SK-N-SH (cell line): ENCODE results near the gene FYB2. TPM values are rescaled to one million over a fixed set of nuclear protein-coding genes. Genes with fewer than 3 reads are reported as not detected.

Experiments used
- CTCF ChIA-PET: fragments of 300-600, 350-600 bp; formaldehyde crosslinking; extraction: SDS; loops from one replicate; lab custom pipeline; 2021; lab: Yijun Ruan, JAX
- POLR2A ChIA-PET: fragments of 350-600 bp; sonication (Branson Sonifier 250); formaldehyde crosslinking; extraction: SDS; loops from one replicate; lab custom pipeline; 2020; ENCODE audit warnings: antibody characterized with exemption, inconsistent platforms; lab: Yijun Ruan, JAX
- DNase-seq: peaks from one replicate; pipeline ENCODE4 v3.0.0; 2012
- H2AFZ ChIP-seq: fragments of 200-600 bp; sonication (generic); 2 replicates; pipeline ENCODE4 v1.8.1; 2016; ENCODE audit warnings: antibody characterized with exemption, mild to moderate bottlenecking, low read depth
- H3F3A ChIP-seq: fragments of 200-600 bp; sonication (generic); replicated peaks from 2 replicates; pipeline ENCODE3; 2016; ENCODE audit warnings: antibody characterized with exemption, mild to moderate bottlenecking; ENCODE audit not compliant: insufficient read depth
- H3K27ac ChIP-seq, 2 experiments: fragments of 200-500 bp in 1 of 2; fragments of 200-600 bp in 1 of 2; sonication (Bioruptor generic) in 1 of 2; sonication (generic), shearing (Covaris generic) in 1 of 2; 2 replicates each; pipeline versions ENCODE4 v1.5.1 to v1.6.1; 2014 to 2016; ENCODE audit warnings: low read depth in 2 of 2, inconsistent platforms in 1 of 2, low read length in 1 of 2, mild to moderate bottlenecking in 1 of 2, mixed read lengths in 1 of 2
- H3K27me3 ChIP-seq: fragments of 200-600 bp; sonication (generic), shearing (Covaris generic); 2 replicates; pipeline ENCODE4 v1.6.1; 2016; ENCODE audit warnings: mixed run types; ENCODE audit not compliant: insufficient read depth
- H3K36me3 ChIP-seq, 2 experiments: fragments of 200-500 bp in 1 of 2; fragments of 200-600 bp in 1 of 2; sonication (Bioruptor generic) in 1 of 2; sonication (generic) in 1 of 2; replicated peaks in 1 of 2; 2 replicates each; pipeline versions ENCODE3 to v1.5.1; 2014 to 2016; ENCODE audit warnings: low read length in 1 of 2, mild to moderate bottlenecking in 1 of 2; ENCODE audit not compliant: insufficient read depth in 2 of 2, control insufficient read depth in 1 of 2
- H3K4me1 ChIP-seq, 2 experiments: fragments of 200-500 bp in 1 of 2; fragments of 200-600 bp in 1 of 2; sonication (Bioruptor generic) in 1 of 2; sonication (generic), shearing (Covaris generic) in 1 of 2; 2 replicates each; pipeline versions ENCODE4 v1.5.1 to v1.6.1; 2014 to 2016; ENCODE audit warnings: low read depth in 1 of 2, low read length in 1 of 2, mixed run types in 1 of 2; ENCODE audit not compliant: insufficient read depth in 2 of 2, control insufficient read depth in 1 of 2
- H3K4me2 ChIP-seq: fragments of 200-600 bp; sonication (generic), shearing (Covaris generic); 2 replicates; pipeline ENCODE4 v1.6.1; 2017; ENCODE audit warnings: mixed run types
- H3K4me3 ChIP-seq, 2 experiments: fragments of 200-500 bp in 1 of 2; fragments of 200-600 bp in 1 of 2; sonication (Bioruptor generic) in 1 of 2; sonication (generic), shearing (Covaris generic) in 1 of 2; 2 replicates each; pipeline versions ENCODE4 v1.5.1 to v1.8.1; 2014 to 2016; ENCODE audit warnings: low read depth in 2 of 2, inconsistent platforms in 1 of 2, low read length in 1 of 2, mild to moderate bottlenecking in 1 of 2, mixed read lengths in 1 of 2, moderate library complexity in 1 of 2
- H3K79me2 ChIP-seq: fragments of 200-600 bp; sonication (generic); 2 replicates; pipeline ENCODE4 v1.8.1; 2017; ENCODE audit warnings: mild to moderate bottlenecking; ENCODE audit not compliant: insufficient read depth
- H3K9ac ChIP-seq: fragments of 200-600 bp; sonication (generic); 2 replicates; pipeline ENCODE4 v1.6.1; 2017; ENCODE audit warnings: mixed run types
- H3K9me2 ChIP-seq: fragments of 200-600 bp; sonication (generic); 2 replicates; pipeline ENCODE4 v1.6.1; 2017; ENCODE audit warnings: mixed run types
- H3K9me3 ChIP-seq: fragments of 200-600 bp; sonication (generic); 2 replicates; pipeline ENCODE4 v1.6.1; 2017; ENCODE audit warnings: mixed run types, mild to moderate bottlenecking, moderate library complexity
- H4K20me1 ChIP-seq: fragments of 200-600 bp; sonication (generic); 2 replicates; pipeline ENCODE4 v1.6.1; 2017; ENCODE audit warnings: mild to moderate bottlenecking, mixed run types; ENCODE audit not compliant: insufficient read depth
- CTCF ChIP-seq: fragments of 200-600 bp; sonication (generic); IDR thresholded peaks from 2 replicates; pipeline ENCODE4 v1.6.1; 2017; ENCODE audit warnings: antibody characterized with exemption, mild to moderate bottlenecking, moderate library complexity
- EP300 ChIP-seq, 2 experiments: IDR thresholded peaks; 2 replicates each; pipeline versions ENCODE4 v1.4.0 to v1.6.1; 2012; ENCODE audit warnings: borderline replicate concordance in 1 of 2, low read depth in 1 of 2, low read length in 1 of 2
- FOXJ3 ChIP-seq: sonication (generic); formaldehyde crosslinking; IDR thresholded peaks from 2 replicates; pipeline ENCODE4 v1.5.1; 2020; ENCODE audit warnings: mild to moderate bottlenecking, missing genetic modification reagents
- FOXM1 ChIP-seq: IDR thresholded peaks from 2 replicates; pipeline ENCODE4 v1.4.0; 2012; ENCODE audit warnings: low read depth, mild to moderate bottlenecking
- GATA2 ChIP-seq: sonication (generic); formaldehyde crosslinking; IDR thresholded peaks from 2 replicates; pipeline ENCODE4 v1.5.0; 2020; ENCODE audit warnings: mild to moderate bottlenecking, missing genetic modification reagents
- IRF3 ChIP-seq: fragments of 150-350 bp; IDR thresholded peaks from 2 replicates; pipeline ENCODE4 v1.6.1; 2016; ENCODE audit warnings: mild to moderate bottlenecking, low read depth, low read length
- MAX ChIP-seq: IDR thresholded peaks from 2 replicates; pipeline ENCODE4 v1.4.0; 2012; ENCODE audit warnings: low read depth
- NFIC ChIP-seq: IDR thresholded peaks from 2 replicates; pipeline ENCODE4 v1.4.0; 2012; ENCODE audit warnings: borderline replicate concordance
- PBX3 ChIP-seq: IDR thresholded peaks from 2 replicates; pipeline ENCODE4; 2012
- REST ChIP-seq: IDR thresholded peaks from 2 replicates; pipeline ENCODE4 v1.6.1; 2012; ENCODE audit warnings: mild to moderate bottlenecking, low read depth, low read length, moderate library complexity
- RXRA ChIP-seq: IDR thresholded peaks from 2 replicates; pipeline ENCODE4 v1.4.0; 2012; ENCODE audit warnings: low read depth, mild to moderate bottlenecking, borderline replicate concordance
- SMC3 ChIP-seq: IDR thresholded peaks from 2 replicates; pipeline ENCODE4 v1.6.1; 2012; ENCODE audit warnings: low read depth, low read length, improper control_type of control experiment
- TCF12 ChIP-seq: IDR thresholded peaks from 2 replicates; pipeline ENCODE4 v1.4.0; 2012
- TEAD4 ChIP-seq: IDR thresholded peaks from 2 replicates; pipeline ENCODE4 v1.4.0; 2012; ENCODE audit warnings: mild to moderate bottlenecking, borderline replicate concordance; ENCODE audit not compliant: insufficient read depth
- USF1 ChIP-seq: IDR thresholded peaks from 2 replicates; pipeline ENCODE4 v1.4.0; 2012; ENCODE audit warnings: low read depth, borderline replicate concordance
- YY1 ChIP-seq: IDR thresholded peaks from 2 replicates; pipeline ENCODE4 v1.4.0; 2012; ENCODE audit warnings: low read depth, mild to moderate bottlenecking
- WGBS: methylation state at CpG from one replicate; pipeline ENCODE4 v1.1.6; 2017; ENCODE audit warnings: low lambda C conversion rate; 5-methylcytosine and 5-hydroxymethylcytosine counted together
- polyA plus RNA-seq, 3 experiments: library from polyadenylated mRNA; depleted of rRNA; stranded (reverse); fragments of >200 nt; gene quantifications; 2 replicates each; pipeline ENCODE4 v1.2.3, GENCODE V29; 2012

Gene FYB2
- polyA plus RNA-seq, 1 of the 3 experiments (the other 2 are of a cell fraction): not detected

GRCh38 chr1:56755911-56756310 lies 63.3 kb downstream of the FYB2 start:
- Histone ChIP-seq H2AFZ (no peak overlapping the region), H3K79me2 (no peaks in the 10 kb centered on the region), H3K4me2 (no peak overlapping the region), H3F3A (no peaks in the 10 kb centered on the region), H3K9ac (no peak overlapping the region), H3K27ac (no peak overlapping the region), H4K20me1 (no peaks in the 10 kb centered on the region), H3K9me3 (no peaks in the 10 kb centered on the region), H3K4me1 (no peaks in the 10 kb centered on the region; a peak in 1 of 4 replicates), H3K27me3 (no peaks in the 10 kb centered on the region), H3K36me3 (no peaks in the 10 kb centered on the region), H3K4me3 (no peak overlapping the region), H3K9me2 (no peaks in the 10 kb centered on the region)
- CTCF ChIA-PET: interaction anchor here (1.4 kb wide), 1 partner anchor 18 kb away, joined by 3 read pairs; no protein-coding TSS in a partner anchor
- TF ChIP-seq RXRA: no peak
- TF ChIP-seq FOXM1: no peak
- no peak for TF ChIP-seq PBX3
- no peak for TF ChIP-seq USF1
- TF ChIP-seq IRF3: no peak
- no peak for TF ChIP-seq TCF12
- POLR2A ChIA-PET: no interaction called here
- no peak for DNase-seq
- WGBS: 77% methylated on average over 2 of the region's 2 CpGs

GRCh38 chr1:56754708-56755479 lies 64.3 kb downstream of the FYB2 start:
- H3K4me3 ChIP-seq: no peak overlapping the region
- no peaks in the 10 kb centered on the region for H3K36me3 ChIP-seq
- no peak overlapping the region for H3K9ac ChIP-seq
- H3K27me3 ChIP-seq: no peaks in the 10 kb centered on the region
- H3K9me3 ChIP-seq: no peaks in the 10 kb centered on the region
- no peaks in the 10 kb centered on the region for H3K9me2 ChIP-seq
- H3K79me2 ChIP-seq: no peaks in the 10 kb centered on the region
- DNase-seq: no peak
- CTCF ChIA-PET: interaction anchor here (1.6 to 3.5 kb wide), 2 partner anchors 8 to 66 kb away, joined by 3 to 11 read pairs; no protein-coding TSS in a partner anchor
- POLR2A ChIA-PET: no interaction called here
- H3F3A ChIP-seq: no peaks in the 10 kb centered on the region
- H4K20me1 ChIP-seq: no peaks in the 10 kb centered on the region
- H2AFZ ChIP-seq: no peak overlapping the region
- no peak overlapping the region for H3K27ac ChIP-seq
- WGBS: 46% methylated on average over 1 of the region's 1 CpG
- H3K4me1 ChIP-seq: no peaks in the 10 kb centered on the region; a peak in 1 of 4 replicates
- no peak overlapping the region for H3K4me2 ChIP-seq
- TF ChIP-seq REST (no peak), EP300 (IDR thresholded peaks at IDR 0.05; ENCODE audit: borderline replicate concordance in 1 of 2, low read depth in 1 of 2, low read length in 1 of 2) (no peak), GATA2 (CRISPR knock-in tag) (no peak), CTCF (no peak), FOXJ3 (CRISPR knock-in tag) (no peak), SMC3 (no peak), PBX3 (no peak), YY1 (no peak), MAX (no peak), NFIC (no peak), TEAD4 (no peak)
